Measurements from ENCODE around the gene KCNJ11. TPM values are rescaled to one million over a fixed set of nuclear protein-coding genes. Genes with fewer than 3 reads are reported as not detected.

KCNJ11 gene
- total and polyA plus RNA-seq, 10 of the 15 experiments (the other 5 are each of a cell fraction or from before 2014, with no cell fraction given) = 0.06 to 0.56 (median 0.21) TPM; not detected in 6

GRCh38 chr11:17418444-17419081 is 30.1 kb upstream of the KCNJ11 start:
- H3K9ac ChIP-seq (ENCODE audit: control insufficient read depth, insufficient read depth, low read length) = no peak overlapping the region
- intact Hi-C loops (cut with micrococcal nuclease; ENCODE audit: unreplicated experiment) = no loop called here
- no peaks in the 10 kb centered on the region for H3K9me3 ChIP-seq (replicated peaks; ENCODE audit: control insufficient read depth, insufficient read depth, low read length)
- no TSS peak for BruUV-seq (replicated peaks)
- WGBS (ENCODE audit: insufficient coverage, insufficient replicate concordance, low lambda C conversion rate, missing lambda C conversion rate) = 27% methylated on average over 2 of the region's 2 CpGs
- in situ Hi-C loops (cut with MboI) = no loop called here
- H2AFZ ChIP-seq (ENCODE audit: control insufficient read depth, low read depth, low read length) = no peak overlapping the region
- no peak overlapping the region for H3K27ac ChIP-seq (ENCODE audit: control insufficient read depth, insufficient read depth)
- no peaks in the 10 kb centered on the region for H3K36me3 ChIP-seq (ENCODE audit: control insufficient read depth in 2 of 2, insufficient read depth in 2 of 2, low read length in 1 of 2)
- POLR2A ChIA-PET = no interaction called here
- TF ChIP-seq SMARCA5 (IDR thresholded peaks at IDR 0.05) (no peak), NRF1 (conservative IDR thresholded peaks at IDR 0.05; ENCODE audit: low read depth, low read length) (no peak), ZBTB11 (CRISPR knock-in tag; IDR thresholded peaks at IDR 0.05) (no peak), CTCF (IDR thresholded peaks at IDR 0.05 in 2 of 3, conservative IDR thresholded peaks at IDR 0.05 in 1 of 3; ENCODE audit: control insufficient read depth in 2 of 3, extremely low read depth in 1 of 3, insufficient read depth in 1 of 3, low read depth in 3 of 3, low read length in 3 of 3) (no peak), ESRRA (IDR thresholded peaks at IDR 0.05; ENCODE audit: low read length) (no peak), CEBPB (IDR thresholded peaks at IDR 0.05; ENCODE audit: borderline replicate concordance in 1 of 2, low read depth in 2 of 2, low read length in 2 of 2) (no peak), GATAD2B (conservative IDR thresholded peaks at IDR 0.05; ENCODE audit: low read depth) (no peak), LARP7 (IDR thresholded peaks at IDR 0.05) (no peak), HDAC6 (IDR thresholded peaks at IDR 0.05; ENCODE audit: unreplicated experiment) (no peak), ZBED1 (IDR thresholded peaks at IDR 0.05; ENCODE audit: borderline replicate concordance) (no peak), ATF7 (IDR thresholded peaks at IDR 0.05; ENCODE audit: low read depth) (no peak), SREBF2 (IDR thresholded peaks at IDR 0.05; ENCODE audit: low read length) (no peak), IRF4 (IDR thresholded peaks at IDR 0.05; ENCODE audit: low read depth, low read length) (no peak), WRNIP1 (IDR thresholded peaks at IDR 0.05; ENCODE audit: borderline replicate concordance, low read depth, low read length) (no peak), MXI1 (IDR thresholded peaks at IDR 0.05; ENCODE audit: low read depth, low read length) (no peak)
- ATAC-seq (no peak), FAIRE-seq (no peak), DNase-seq (ENCODE audit: low read depth, low spot score) (no peak)
- no peak overlapping the region for H3K4me2 ChIP-seq (ENCODE audit: control insufficient read depth, insufficient read depth)
- no peak overlapping the region for H3K4me3 ChIP-seq
- SMC1A ChIA-PET (ENCODE audit: uncharacterized antibody, unreplicated experiment) = interaction anchor here (1.3 kb wide), 1 partner anchor 10 kb away, joined by 4 read pairs; no protein-coding TSS in a partner anchor
- H3K4me1 ChIP-seq (ENCODE audit: control insufficient read depth, insufficient read depth, low read length) = no peaks in the 10 kb centered on the region
- CTCF ChIA-PET = interaction anchor here (1.0 to 1.8 kb wide), 2 partner anchors 105 to 110 kb away, joined by 3 to 5 read pairs; no protein-coding TSS in a partner anchor
- H3K79me2 ChIP-seq (ENCODE audit: control insufficient read depth, insufficient read depth, low read length) = no peaks in the 10 kb centered on the region
- RAD21 ChIA-PET (ENCODE audit: unreplicated experiment) = interaction anchor here (1.5 kb wide), 1 partner anchor 35 kb away, joined by 4 read pairs; no protein-coding TSS in a partner anchor
- H4K20me1 ChIP-seq (ENCODE audit: control insufficient read depth, insufficient read depth) = no peaks in the 10 kb centered on the region; the same call in 1 of the 2 replicates
- peaks cover 0 to 9% of the 10 kb centered on the region in 2 experiments; a peak in 3 of 4 replicates for H3K27me3 ChIP-seq (replicated peaks in 1 of 2; ENCODE audit: control insufficient read depth in 2 of 2, insufficient read depth in 2 of 2, low read length in 1 of 2)
